Measurements from ENCODE around the gene EFEMP1.

EFEMP1 gene

GRCh38 chr2:55958756-55959155 lies 35.2 kb upstream of the EFEMP1 start:
- H3K27ac ChIP-seq (replicated peaks; ENCODE audit: low read length), result no peak overlapping the region
- H4K8ac ChIP-seq (ENCODE audit: low read depth, low read length), result no peak overlapping the region
- no CpG with 5 or more reads among the region's 1 CpG for WGBS, 2 donors (ENCODE audit: extremely low coverage in 2 of 2, insufficient read length in 2 of 2, insufficient replicate concordance in 1 of 2)
- H3K4ac ChIP-seq (ENCODE audit: low read length), result no peak overlapping the region
- no peak overlapping the region for H2BK120ac ChIP-seq (ENCODE audit: low read depth, low read length)
- peaks cover 0 to 7% (median 0%) of the 10 kb centered on the region in 3 experiments for H3K27me3 ChIP-seq (ENCODE audit: control insufficient read depth in 3 of 3, insufficient read depth in 3 of 3, low read depth in 1 of 3, low read length in 3 of 3)
- H2BK12ac ChIP-seq (ENCODE audit: low read length), result no peak overlapping the region
- H3K4me2 ChIP-seq (ENCODE audit: insufficient read depth, low read length, poor library complexity, severe bottlenecking), result no peak overlapping the region
- DNase-seq (ENCODE audit: low spot score), result no peak
- no peaks in the 10 kb centered on the region for H3K36me3 ChIP-seq (replicated peaks in 1 of 2; ENCODE audit: control insufficient read depth in 2 of 2, insufficient read depth in 2 of 2, low read length in 2 of 2)
- H3K9ac ChIP-seq (ENCODE audit: low read depth, low read length, poor library complexity), result no peak overlapping the region
- H4K91ac ChIP-seq (ENCODE audit: low read depth, low read length, poor library complexity), result no peak overlapping the region
- no peak overlapping the region for H2AFZ ChIP-seq (ENCODE audit: low read length)
- no peak overlapping the region for H3K23ac ChIP-seq (ENCODE audit: low read depth, low read length, poor library complexity)
- H2BK15ac ChIP-seq (ENCODE audit: low read length), result no peak overlapping the region
- H3K4me1 ChIP-seq (ENCODE audit: control insufficient read depth in 2 of 2, insufficient read depth in 1 of 2, low read depth in 1 of 2, low read length in 2 of 2), result no peaks in the 10 kb centered on the region
- no peak overlapping the region for H3K18ac ChIP-seq (ENCODE audit: low read length)
- no peaks in the 10 kb centered on the region for H3K79me1 ChIP-seq (ENCODE audit: low read depth, low read length)
- H2AK5ac ChIP-seq (ENCODE audit: low read depth, low read length), result no peak overlapping the region
- H2BK5ac ChIP-seq (ENCODE audit: low read length), result no peak overlapping the region
- H3K14ac ChIP-seq (ENCODE audit: low read length), result no peak overlapping the region
- H3K4me3 ChIP-seq (ENCODE audit: low read length in 2 of 2), result no peak overlapping the region
- no peaks in the 10 kb centered on the region for H3K9me3 ChIP-seq (replicated peaks in 1 of 2; ENCODE audit: control insufficient read depth in 2 of 2, insufficient read depth in 1 of 2, low read depth in 1 of 2, low read length in 2 of 2)

GRCh38 chr2:55957142-55957541 lies 33.6 kb upstream of the EFEMP1 start:
- H2AK5ac ChIP-seq (ENCODE audit: low read depth, low read length), result no peak overlapping the region
- H3K4me3 ChIP-seq (ENCODE audit: low read length in 2 of 2), result no peak overlapping the region
- no peak for DNase-seq (ENCODE audit: low spot score)
- H2BK15ac ChIP-seq (ENCODE audit: low read length), result no peak overlapping the region
- no peak overlapping the region for H3K4me2 ChIP-seq (ENCODE audit: insufficient read depth, low read length, poor library complexity, severe bottlenecking)
- H2BK12ac ChIP-seq (ENCODE audit: low read length), result no peak overlapping the region
- H3K18ac ChIP-seq (ENCODE audit: low read length), result no peak overlapping the region
- no peak overlapping the region for H2BK120ac ChIP-seq (ENCODE audit: low read depth, low read length)
- no peaks in the 10 kb centered on the region for H3K36me3 ChIP-seq (replicated peaks in 1 of 2; ENCODE audit: control insufficient read depth in 2 of 2, insufficient read depth in 2 of 2, low read length in 2 of 2)
- no peaks in the 10 kb centered on the region for H3K79me1 ChIP-seq (ENCODE audit: low read depth, low read length)
- no peak overlapping the region for H3K14ac ChIP-seq (ENCODE audit: low read length)
- H3K9me3 ChIP-seq (replicated peaks in 1 of 2; ENCODE audit: control insufficient read depth in 2 of 2, insufficient read depth in 1 of 2, low read depth in 1 of 2, low read length in 2 of 2), result no peaks in the 10 kb centered on the region
- H2AFZ ChIP-seq (ENCODE audit: low read length), result no peak overlapping the region
- WGBS, 2 donors (ENCODE audit: extremely low coverage in 2 of 2, insufficient read length in 2 of 2, insufficient replicate concordance in 1 of 2), result no CpG with 5 or more reads among the region's 3 CpGs
- H4K91ac ChIP-seq (ENCODE audit: low read depth, low read length, poor library complexity), result no peak overlapping the region
- H3K27me3 ChIP-seq (ENCODE audit: control insufficient read depth in 3 of 3, insufficient read depth in 3 of 3, low read depth in 1 of 3, low read length in 3 of 3), result peaks cover 0 to 2% (median 0%) of the 10 kb centered on the region in 3 experiments
- no peak overlapping the region for H3K23ac ChIP-seq (ENCODE audit: low read depth, low read length, poor library complexity)
- no peaks in the 10 kb centered on the region for H3K4me1 ChIP-seq (ENCODE audit: control insufficient read depth in 2 of 2, insufficient read depth in 1 of 2, low read depth in 1 of 2, low read length in 2 of 2)
- no peak overlapping the region for H2BK5ac ChIP-seq (ENCODE audit: low read length)
- no peak overlapping the region for H3K4ac ChIP-seq (ENCODE audit: low read length)
- no peak overlapping the region for H3K9ac ChIP-seq (ENCODE audit: low read depth, low read length, poor library complexity)
- no peak overlapping the region for H3K27ac ChIP-seq (replicated peaks; ENCODE audit: low read length)
- no peak overlapping the region for H4K8ac ChIP-seq (ENCODE audit: low read depth, low read length)

- WGBS, 2 donors (ENCODE audit: extremely low coverage in 2 of 2, insufficient read length in 2 of 2, insufficient replicate concordance in 1 of 2), result no CpG with 5 or more reads among the region's 4 CpGs
Measured at GRCh38 chr2:55954306-55955035, 30.9 kb upstream of the EFEMP1 start.

GRCh38 chr2:55952415-55952814 lies 28.8 kb upstream of the EFEMP1 start:
- no peak for DNase-seq (ENCODE audit: low spot score)
- Histone ChIP-seq H3K4me2 (ENCODE audit: insufficient read depth, low read length, poor library complexity, severe bottlenecking) (no peak overlapping the region), H3K23ac (ENCODE audit: low read depth, low read length, poor library complexity) (no peak overlapping the region), H2BK120ac (ENCODE audit: low read depth, low read length) (no peak overlapping the region), H2BK5ac (ENCODE audit: low read length) (no peak overlapping the region), H4K91ac (ENCODE audit: low read depth, low read length, poor library complexity) (no peak overlapping the region), H2AK5ac (ENCODE audit: low read depth, low read length) (no peak overlapping the region), H2AFZ (ENCODE audit: low read length) (no peak overlapping the region), H4K8ac (ENCODE audit: low read depth, low read length) (no peak overlapping the region), H3K18ac (ENCODE audit: low read length) (no peak overlapping the region), H2BK15ac (ENCODE audit: low read length) (no peak overlapping the region), H3K79me1 (ENCODE audit: low read depth, low read length) (no peaks in the 10 kb centered on the region), H3K4ac (ENCODE audit: low read length) (no peak overlapping the region), H3K4me1 (ENCODE audit: control insufficient read depth in 2 of 2, insufficient read depth in 1 of 2, low read depth in 1 of 2, low read length in 2 of 2) (no peaks in the 10 kb centered on the region), H3K9me3 (replicated peaks in 1 of 2; ENCODE audit: control insufficient read depth in 2 of 2, insufficient read depth in 1 of 2, low read depth in 1 of 2, low read length in 2 of 2) (no peaks in the 10 kb centered on the region), H3K27ac (replicated peaks; ENCODE audit: low read length) (no peak overlapping the region), H3K36me3 (replicated peaks in 1 of 2; ENCODE audit: control insufficient read depth in 2 of 2, insufficient read depth in 2 of 2, low read length in 2 of 2) (no peaks in the 10 kb centered on the region), H3K9ac (ENCODE audit: low read depth, low read length, poor library complexity) (no peak overlapping the region), H3K14ac (ENCODE audit: low read length) (no peak overlapping the region), H3K27me3 (ENCODE audit: control insufficient read depth in 3 of 3, insufficient read depth in 3 of 3, low read depth in 1 of 3, low read length in 3 of 3) (no peaks in the 10 kb centered on the region), H2BK12ac (ENCODE audit: low read length) (no peak overlapping the region), H3K4me3 (ENCODE audit: low read length in 2 of 2) (no peak overlapping the region)
- no CpG with 5 or more reads among the region's 4 CpGs for WGBS, 2 donors (ENCODE audit: extremely low coverage in 2 of 2, insufficient read length in 2 of 2, insufficient replicate concordance in 1 of 2)

More at GRCh38 chr2:55954306-55955035, 30.9 kb upstream of the EFEMP1 start:
- Histone ChIP-seq H3K23ac (ENCODE audit: low read depth, low read length, poor library complexity) (no peak overlapping the region), H3K27me3 (ENCODE audit: control insufficient read depth in 3 of 3, insufficient read depth in 3 of 3, low read depth in 1 of 3, low read length in 3 of 3) (peaks cover 0 to 2% (median 0%) of the 10 kb centered on the region in 3 experiments), H3K9ac (ENCODE audit: low read depth, low read length, poor library complexity) (no peak overlapping the region), H3K36me3 (replicated peaks in 1 of 2; ENCODE audit: control insufficient read depth in 2 of 2, insufficient read depth in 2 of 2, low read length in 2 of 2) (no peaks in the 10 kb centered on the region), H3K79me1 (ENCODE audit: low read depth, low read length) (no peaks in the 10 kb centered on the region), H3K4ac (ENCODE audit: low read length) (no peak overlapping the region), H2AK5ac (ENCODE audit: low read depth, low read length) (no peak overlapping the region), H3K9me3 (replicated peaks in 1 of 2; ENCODE audit: control insufficient read depth in 2 of 2, insufficient read depth in 1 of 2, low read depth in 1 of 2, low read length in 2 of 2) (no peaks in the 10 kb centered on the region), H3K18ac (ENCODE audit: low read length) (no peak overlapping the region), H3K27ac (replicated peaks; ENCODE audit: low read length) (no peak overlapping the region), H2BK120ac (ENCODE audit: low read depth, low read length) (no peak overlapping the region), H3K14ac (ENCODE audit: low read length) (no peak overlapping the region), H4K8ac (ENCODE audit: low read depth, low read length) (no peak overlapping the region), H2AFZ (ENCODE audit: low read length) (no peak overlapping the region), H2BK12ac (ENCODE audit: low read length) (no peak overlapping the region), H3K4me1 (ENCODE audit: control insufficient read depth in 2 of 2, insufficient read depth in 1 of 2, low read depth in 1 of 2, low read length in 2 of 2) (no peaks in the 10 kb centered on the region), H2BK15ac (ENCODE audit: low read length) (no peak overlapping the region), H3K4me2 (ENCODE audit: insufficient read depth, low read length, poor library complexity, severe bottlenecking) (no peak overlapping the region), H3K4me3 (ENCODE audit: low read length in 2 of 2) (no peak overlapping the region), H2BK5ac (ENCODE audit: low read length) (no peak overlapping the region), H4K91ac (ENCODE audit: low read depth, low read length, poor library complexity) (no peak overlapping the region)
- DNase-seq (ENCODE audit: low spot score), result no peak

Measured in neuronal stem cell (in vitro differentiated cells).